TTC549 (cell line): ENCODE measurements around the gene MYNN.

ENCODE experiments used
- FAIRE-seq: peaks from 2 replicates; lab custom pipeline; 2012; peaks lifted over from hg19 to GRCh38; lab: Jason Lieb, UNC

The MYNN gene

DNA sequence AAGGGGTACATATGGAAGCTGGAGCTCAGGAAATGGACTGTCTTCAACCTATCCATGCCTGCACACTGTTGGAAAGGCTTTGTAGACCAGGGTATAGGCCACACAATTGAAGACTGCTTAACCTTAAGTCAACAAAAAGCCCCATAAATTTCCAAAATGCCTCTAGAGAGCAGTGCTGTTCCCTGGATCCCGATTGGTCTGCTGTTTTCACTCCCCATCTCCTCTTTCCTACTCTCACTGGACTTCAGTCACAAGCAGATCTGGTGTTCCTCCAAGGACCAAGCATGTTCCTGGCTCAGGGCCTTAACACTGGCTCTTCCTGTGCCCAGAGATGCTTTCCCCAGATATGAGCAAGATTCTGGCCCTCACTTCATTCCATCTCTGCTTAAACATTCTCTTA is 62.3 kb downstream of the MYNN start:
- FAIRE-seq, result no peak

DNA sequence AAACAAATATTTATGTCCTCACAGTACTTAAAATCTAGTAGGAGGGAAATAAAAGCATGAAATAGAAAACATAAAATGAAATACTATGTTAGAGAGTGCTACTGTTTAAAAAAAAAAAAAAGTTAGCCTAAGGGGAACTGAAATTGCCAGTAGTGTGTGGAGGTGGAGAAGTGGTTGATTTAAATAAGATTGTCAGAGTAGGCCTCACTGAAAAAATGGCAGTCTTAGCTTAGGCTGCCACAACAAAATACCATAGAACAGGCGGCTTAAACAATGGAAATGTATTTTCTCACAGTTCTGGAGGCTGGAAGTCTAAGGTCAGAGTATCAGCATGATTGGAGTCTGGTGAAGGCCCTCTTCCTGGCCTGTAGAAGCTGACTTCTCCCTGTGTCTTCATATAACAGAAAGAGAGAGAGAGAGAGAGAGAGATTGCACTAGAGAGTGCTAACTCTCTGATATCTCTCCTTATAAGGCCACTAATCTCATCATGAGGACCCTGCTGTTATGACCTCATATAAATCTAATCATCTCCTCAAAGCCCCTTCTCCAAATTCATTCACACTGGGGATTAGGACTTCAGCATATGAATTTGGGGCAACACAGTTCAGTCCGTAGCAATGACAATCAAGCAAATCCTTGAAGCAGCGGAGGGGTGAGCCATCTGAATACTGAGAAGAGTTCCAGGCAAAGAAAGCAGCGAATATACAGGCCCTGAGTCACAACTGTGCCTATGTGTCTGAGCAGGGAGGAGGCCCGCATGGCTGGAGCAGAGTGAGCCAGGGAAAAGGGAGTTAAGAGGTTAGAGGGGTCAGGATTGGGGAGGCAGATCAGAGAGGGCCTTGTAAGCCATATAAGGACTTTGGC is 63.1 kb downstream of the MYNN start:
- FAIRE-seq, result no peak

DNA sequence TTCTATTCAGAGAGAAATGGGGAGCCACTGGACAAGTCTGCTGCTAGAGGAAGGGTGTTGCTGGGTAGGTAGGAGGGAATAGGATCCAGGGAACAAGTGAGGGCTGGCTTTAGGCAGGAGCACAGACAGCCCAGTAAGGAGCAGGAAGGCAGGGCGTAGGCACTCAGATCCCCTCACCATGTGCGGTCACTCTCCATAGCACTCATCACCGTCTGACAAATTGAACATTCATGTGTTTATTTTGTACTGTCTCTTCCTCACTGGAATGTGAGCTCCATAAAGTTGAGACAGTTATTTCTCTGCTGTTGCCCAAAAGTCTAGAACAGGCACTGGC is 63.7 kb downstream of the MYNN start:
- no peak for FAIRE-seq

DNA sequence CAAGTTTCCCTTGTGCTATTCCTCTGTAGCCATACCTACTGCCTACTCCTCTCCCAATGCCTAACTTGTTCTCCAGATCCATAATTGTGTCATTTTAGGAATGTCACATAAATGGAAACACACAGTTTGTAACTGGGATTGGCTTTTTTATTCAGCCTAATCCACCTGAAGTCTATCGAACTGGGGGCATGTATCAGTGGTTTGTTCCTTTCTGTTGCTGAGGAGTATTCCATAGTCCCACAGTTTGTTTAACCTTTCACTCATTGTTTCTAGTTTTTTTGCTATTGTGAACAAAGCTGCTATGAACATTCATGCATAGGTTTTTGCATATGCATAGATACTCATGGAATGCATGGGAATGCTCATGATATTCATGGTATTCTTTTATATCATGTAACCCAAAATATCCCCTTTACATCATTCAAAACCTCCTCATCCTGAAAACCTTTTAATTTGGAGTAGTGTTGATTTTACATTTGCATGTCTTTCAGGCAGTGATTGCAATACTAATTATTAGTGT is 65.4 kb downstream of the MYNN start:
- FAIRE-seq, result no peak
